NCI-H748 (cell line): ENCODE measurements around the gene CCDC28A.
A peak's percentile ranks its signal among the peaks of the same experiment; 100 is the strongest.

ENCODE experiments used
- DNase-seq: peaks from one replicate; lab custom pipeline; 2025; ENCODE audit not compliant: unreplicated experiment; lab: John Stamatoyannopoulos, UW

Gene CCDC28A

DNA sequence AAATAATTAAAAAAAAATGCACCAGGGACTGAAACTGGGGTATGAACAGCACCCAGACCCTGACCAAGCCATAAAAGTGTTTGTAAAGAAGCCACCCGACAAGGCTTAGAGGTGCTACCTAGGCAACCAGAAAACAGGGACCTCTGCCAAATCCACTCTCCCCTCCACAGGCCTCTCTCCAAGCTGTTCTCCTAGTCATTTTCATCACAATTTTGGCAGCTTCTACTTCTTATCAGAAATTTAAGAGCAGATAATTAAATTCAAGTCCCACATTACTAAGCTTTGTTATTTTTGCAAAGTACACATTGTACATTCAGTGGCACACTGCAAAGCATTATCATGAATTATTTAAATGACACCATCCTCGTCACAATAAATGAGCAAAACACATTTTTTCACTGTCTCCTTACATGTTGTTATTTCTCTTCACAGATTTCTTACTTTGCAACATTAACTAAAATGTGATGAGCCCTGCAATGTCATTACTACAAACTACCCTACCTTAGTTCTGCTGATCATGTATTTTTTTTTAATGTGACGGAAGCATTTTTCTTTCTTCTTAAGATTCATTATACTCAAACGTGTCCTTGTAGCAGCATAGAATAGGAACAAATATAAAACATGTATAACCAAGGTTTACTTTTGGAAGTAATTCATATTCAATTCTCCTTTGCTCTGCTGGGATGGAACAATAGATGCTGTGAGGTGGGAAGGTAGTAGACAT, 60.4 kb downstream of the CCDC28A start:
- peak; percentile 85 for DNase-seq

DNA sequence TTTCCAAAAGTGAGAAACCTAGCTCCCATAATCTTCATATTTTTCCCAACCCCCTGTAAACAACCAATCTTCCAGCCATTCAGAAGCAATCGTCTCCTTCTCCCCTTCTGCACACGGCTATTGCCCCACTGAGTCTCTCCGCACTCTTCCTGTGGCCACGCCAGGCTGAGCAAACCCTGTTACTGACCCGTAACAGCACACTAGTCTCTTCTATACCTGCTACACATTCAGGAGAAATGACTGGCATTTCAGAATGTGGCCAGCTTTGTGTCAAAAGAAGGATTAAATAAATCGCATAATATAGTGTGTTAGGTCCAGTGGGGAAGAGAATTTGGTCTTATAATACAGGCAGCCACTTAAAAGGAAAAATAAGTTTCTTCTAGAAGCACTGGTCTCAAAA, 63.7 kb downstream of the CCDC28A start:
- DNase-seq, result no peak
